Immature natural killer cell (primary cell): ENCODE data around the gene CDK12. TPM values are rescaled to one million over a fixed set of nuclear protein-coding genes. Genes with fewer than 3 reads are reported as not detected.

ENCODE experiments used
- DNase-seq, 3 donors: peaks; one replicate each; pipeline ENCODE4 v3.0.0; 2022; ENCODE audit warnings: mixed read lengths in 1 of 3
- H3K27ac Mint-ChIP-seq, 6 donors: one replicate each; pipeline ENCODE4 v1.8.0; 2020; ENCODE audit warnings: mixed read lengths in 6 of 6, mild to moderate bottlenecking in 5 of 6, inconsistent platforms in 4 of 6, moderate library complexity in 3 of 6
- H3K27me3 Mint-ChIP-seq, 3 donors: one replicate each; pipeline ENCODE4 v1.8.0; 2020 to 2021; ENCODE audit warnings: low read depth in 3 of 3, mild to moderate bottlenecking in 3 of 3, mixed read lengths in 3 of 3, moderate library complexity in 3 of 3, inconsistent platforms in 1 of 3
- H3K36me3 Mint-ChIP-seq, 3 donors: one replicate each; pipeline ENCODE4 v1.8.0; 2020; ENCODE audit warnings: mixed read lengths in 3 of 3, inconsistent platforms in 2 of 3, mild to moderate bottlenecking in 2 of 3
- H3K4me1 Mint-ChIP-seq, 2 donors: one replicate each; pipeline ENCODE4 v1.8.0; 2020; ENCODE audit warnings: inconsistent platforms in 2 of 2, mild to moderate bottlenecking in 2 of 2, mixed read lengths in 2 of 2, moderate library complexity in 1 of 2
- H3K4me3 Mint-ChIP-seq, 5 donors: one replicate each; pipeline ENCODE4 v1.8.0; 2020; ENCODE audit warnings: mild to moderate bottlenecking in 5 of 5, mixed read lengths in 5 of 5, inconsistent platforms in 3 of 5, moderate library complexity in 3 of 5
- H3K9me3 Mint-ChIP-seq, 6 donors: one replicate each; pipeline ENCODE4 v1.8.0; 2020; ENCODE audit warnings: mild to moderate bottlenecking in 6 of 6, mixed read lengths in 6 of 6, inconsistent platforms in 4 of 6, moderate library complexity in 3 of 6
- polyA plus RNA-seq, 3 donors: library from polyadenylated mRNA; unstranded; fragments of 300-500 nt; fragmentation: Illumina TruSeq; gene quantifications; one replicate each; pipeline ENCODE4 v1.2.3, GENCODE V29; 2021

Gene CDK12
- polyA plus RNA-seq, 3 donors from 2014 or later, result 0.12 to 5.9 (median 1.7) TPM

GRCh38 chr17:39566094-39566850, 105.0 kb downstream of the CDK12 start:
- Mint-ChIP-seq H3K4me3 (no peak overlapping the region), H3K27ac (peak overlapping the region in 1 of 6 donors; percentile 50), H3K4me1 (peaks cover 0 to 3% of the 10 kb centered on the region in 2 donors), H3K9me3 (peaks cover 0 to 4% (median 0%) of the 10 kb centered on the region in 6 donors), H3K27me3 (peaks cover 0 to 3% (median 0%) of the 10 kb centered on the region in 3 donors), H3K36me3 (peaks cover 34 to 48% (median 38%) of the 10 kb centered on the region in 3 donors)
- no peak for DNase-seq

GRCh38 chr17:39568702-39569101, 107.4 kb downstream of the CDK12 start:
- Mint-ChIP-seq H3K27ac (no peak overlapping the region), H3K27me3 (peaks cover 0 to 3% (median 2%) of the 10 kb centered on the region in 3 donors), H3K4me3 (no peak overlapping the region), H3K36me3 (peaks cover 35 to 49% (median 40%) of the 10 kb centered on the region in 3 donors), H3K4me1 (peaks cover under 1 to 3% of the 10 kb centered on the region in 2 donors), H3K9me3 (peaks cover 0 to 9% (median 1%) of the 10 kb centered on the region in 6 donors)
- DNase-seq, result no peak

- no peak overlapping the region for H3K4me3 Mint-ChIP-seq
- H3K9me3 Mint-ChIP-seq, result peaks cover 0 to 9% (median 1%) of the 10 kb centered on the region in 6 donors
- peaks cover 0 to 6% (median 2%) of the 10 kb centered on the region in 3 donors for H3K27me3 Mint-ChIP-seq
- H3K27ac Mint-ChIP-seq, result no peak overlapping the region
- peaks cover 5 to 6% of the 10 kb centered on the region in 2 donors for H3K4me1 Mint-ChIP-seq
- DNase-seq, result no peak
- peaks cover 35 to 49% (median 40%) of the 10 kb centered on the region in 3 donors for H3K36me3 Mint-ChIP-seq
These were observed 107.8 kb downstream of the CDK12 start for GRCh38 chr17:39569126-39569525.

- DNase-seq, result no peak
- Mint-ChIP-seq H3K27me3 (peaks cover 2 to 8% (median 5%) of the 10 kb centered on the region in 3 donors), H3K4me3 (peak overlapping the region in 3 of 5 donors; percentile 7 to 18 (median 9)), H3K4me1 (peaks cover 6 to 8% of the 10 kb centered on the region in 2 donors), H3K27ac (no peak overlapping the region), H3K9me3 (peaks cover 0 to 9% (median 1%) of the 10 kb centered on the region in 6 donors), H3K36me3 (peaks cover 28 to 35% (median 30%) of the 10 kb centered on the region in 3 donors)
These were observed 110.8 kb downstream of the CDK12 start for GRCh38 chr17:39572121-39572520.

- H3K27me3 Mint-ChIP-seq, result peaks cover 5 to 8% (median 5%) of the 10 kb centered on the region in 3 donors
- peaks cover 0 to 9% (median 1%) of the 10 kb centered on the region in 6 donors for H3K9me3 Mint-ChIP-seq
- peaks cover 6 to 8% of the 10 kb centered on the region in 2 donors for H3K4me1 Mint-ChIP-seq
- peaks cover 21 to 22% (median 21%) of the 10 kb centered on the region in 3 donors for H3K36me3 Mint-ChIP-seq
- peak; percentile 24 to 31 (median 24) for DNase-seq
- H3K4me3 Mint-ChIP-seq, result peak overlapping the region; percentile 86 to 91 (median 88)
- peak overlapping the region in 5 of 6 donors; percentile 57 to 84 (median 82) for H3K27ac Mint-ChIP-seq
These were observed 112.4 kb downstream of the CDK12 start for GRCh38 chr17:39573447-39574298.

GRCh38 chr17:39576187-39576586, 114.9 kb downstream of the CDK12 start:
- H3K9me3 Mint-ChIP-seq, result peaks cover 0 to 6% (median 1%) of the 10 kb centered on the region in 6 donors
- DNase-seq, result no peak
- H3K36me3 Mint-ChIP-seq, result peaks cover 6 to 11% (median 6%) of the 10 kb centered on the region in 3 donors
- H3K27me3 Mint-ChIP-seq, result peaks cover 5 to 7% (median 5%) of the 10 kb centered on the region in 3 donors
- H3K4me1 Mint-ChIP-seq, result peaks cover 6 to 8% of the 10 kb centered on the region in 2 donors
- H3K4me3 Mint-ChIP-seq, result no peak overlapping the region
- H3K27ac Mint-ChIP-seq, result no peak overlapping the region

- H3K36me3 Mint-ChIP-seq, result peaks cover 0 to 5% (median 4%) of the 10 kb centered on the region in 3 donors
- peaks cover 5 to 6% of the 10 kb centered on the region in 2 donors for H3K4me1 Mint-ChIP-seq
- no peak for DNase-seq
- H3K27me3 Mint-ChIP-seq, result peaks cover 3 to 10% (median 5%) of the 10 kb centered on the region in 3 donors
- no peaks in the 10 kb centered on the region for H3K9me3 Mint-ChIP-seq
- no peak overlapping the region for H3K4me3 Mint-ChIP-seq
- H3K27ac Mint-ChIP-seq, result no peak overlapping the region
These were observed 117.0 kb downstream of the CDK12 start for GRCh38 chr17:39578272-39578671.

GRCh38 chr17:39579318-39580081, 118.2 kb downstream of the CDK12 start:
- Mint-ChIP-seq H3K9me3 (no peaks in the 10 kb centered on the region), H3K36me3 (peaks cover 0 to 5% (median 4%) of the 10 kb centered on the region in 3 donors), H3K27me3 (peaks cover 3 to 8% (median 7%) of the 10 kb centered on the region in 3 donors), H3K27ac (no peak overlapping the region), H3K4me1 (no peaks in the 10 kb centered on the region), H3K4me3 (no peak overlapping the region)
- DNase-seq, result no peak

GRCh38 chr17:39580082-39580468, 118.8 kb downstream of the CDK12 start:
- peaks cover 3 to 5% (median 4%) of the 10 kb centered on the region in 3 donors for H3K27me3 Mint-ChIP-seq
- no peaks in the 10 kb centered on the region for H3K9me3 Mint-ChIP-seq
- DNase-seq, result no peak
- H3K4me1 Mint-ChIP-seq, result no peaks in the 10 kb centered on the region
- no peak overlapping the region for H3K27ac Mint-ChIP-seq
- no peak overlapping the region for H3K4me3 Mint-ChIP-seq
- peaks cover 0 to 5% (median 4%) of the 10 kb centered on the region in 3 donors for H3K36me3 Mint-ChIP-seq

GRCh38 chr17:39581071-39581758, 119.9 kb downstream of the CDK12 start:
- DNase-seq, result no peak
- no peak overlapping the region for H3K4me3 Mint-ChIP-seq
- no peak overlapping the region for H3K27ac Mint-ChIP-seq
- peaks cover 0 to 5% (median 4%) of the 10 kb centered on the region in 3 donors for H3K36me3 Mint-ChIP-seq
- H3K4me1 Mint-ChIP-seq, result no peaks in the 10 kb centered on the region
- H3K9me3 Mint-ChIP-seq, result no peaks in the 10 kb centered on the region
- H3K27me3 Mint-ChIP-seq, result peaks cover 3 to 4% (median 3%) of the 10 kb centered on the region in 3 donors

GRCh38 chr17:39581759-39582085, 120.4 kb downstream of the CDK12 start:
- H3K27me3 Mint-ChIP-seq, result peaks cover 3 to 4% (median 3%) of the 10 kb centered on the region in 3 donors
- H3K4me3 Mint-ChIP-seq, result no peak overlapping the region
- no peak overlapping the region for H3K27ac Mint-ChIP-seq
- no peak for DNase-seq
- H3K4me1 Mint-ChIP-seq, result no peaks in the 10 kb centered on the region
- peaks cover 0 to 5% (median 4%) of the 10 kb centered on the region in 3 donors for H3K36me3 Mint-ChIP-seq
- H3K9me3 Mint-ChIP-seq, result no peaks in the 10 kb centered on the region

- DNase-seq, result no peak
- H3K4me3 Mint-ChIP-seq, result no peak overlapping the region
- H3K4me1 Mint-ChIP-seq, result no peaks in the 10 kb centered on the region
- H3K36me3 Mint-ChIP-seq, result peaks cover 0 to 5% (median 4%) of the 10 kb centered on the region in 3 donors
- peaks cover 3 to 4% (median 4%) of the 10 kb centered on the region in 3 donors for H3K27me3 Mint-ChIP-seq
- no peaks in the 10 kb centered on the region for H3K9me3 Mint-ChIP-seq
- no peak overlapping the region for H3K27ac Mint-ChIP-seq
These were observed 121.4 kb downstream of the CDK12 start for GRCh38 chr17:39582658-39583057.
